Endometrial microvascular endothelial cells (primary cell): ENCODE results near the gene CCDC110. TPM values are rescaled to one million over a fixed set of nuclear protein-coding genes. Genes with fewer than 3 reads are reported as not detected.

Experiments used
- in situ Hi-C: cut with HindIII; loops from 2 replicates; pipeline ENCODE4 v1.10.0; 2017; ENCODE audit warnings: low sequenced_read_pairs, low pct_unique_long_range_greater_than_20kb; ENCODE audit errors: inconsistent ontology term
- total RNA-seq: library from RNA; depleted of rRNA; stranded (reverse); fragments of >200 nt; gene quantifications from one replicate; pipeline ENCODE4 v1.2.3, GENCODE V29; 2015; ENCODE audit errors: inconsistent ontology term

The CCDC110 gene
- total RNA-seq, 1 donor from 2014 or later = not detected

- in situ Hi-C loops = no loop called here
Measured at GRCh38 chr4:185429660-185430059, 41.9 kb downstream of the CCDC110 start.

- in situ Hi-C loops = no loop called here
Measured at GRCh38 chr4:185426960-185427688, 44.4 kb downstream of the CCDC110 start.

- in situ Hi-C loops = no loop called here
Measured at GRCh38 chr4:185425647-185426352, 45.7 kb downstream of the CCDC110 start, which contains the start of gene UFSP2. UFSP2 (minus strand) TSS chr4:185425964; CDS start chr4:185425868, 96 bp downstream.

- in situ Hi-C loops = no loop called here
Measured at GRCh38 chr4:185424905-185425646, 46.5 kb downstream of the CCDC110 start.

GRCh38 chr4:185421366-185422124, 50.0 kb downstream of the CCDC110 start:
- in situ Hi-C loops = no loop called here

GRCh38 chr4:185416955-185417354, 54.6 kb downstream of the CCDC110 start:
- in situ Hi-C loops = no loop called here

- in situ Hi-C loops = no loop called here
Measured at GRCh38 chr4:185412412-185412811, 59.1 kb downstream of the CCDC110 start.

GRCh38 chr4:185411849-185412248, 59.7 kb downstream of the CCDC110 start:
- in situ Hi-C loops = no loop called here

- in situ Hi-C loops = no loop called here
Measured at GRCh38 chr4:185408432-185408831, 63.1 kb downstream of the CCDC110 start.

- in situ Hi-C loops = no loop called here
Measured at GRCh38 chr4:185405296-185405999, 66.1 kb downstream of the CCDC110 start.

GRCh38 chr4:185404031-185404430, 67.5 kb downstream of the CCDC110 start:
- in situ Hi-C loops = no loop called here

- in situ Hi-C loops = no loop called here
Measured at GRCh38 chr4:185399466-185399865, 72.1 kb downstream of the CCDC110 start.

GRCh38 chr4:185398618-185399017, 72.9 kb downstream of the CCDC110 start:
- in situ Hi-C loops = no loop called here

- in situ Hi-C loops = no loop called here
Measured at GRCh38 chr4:185396724-185397385, 74.7 kb downstream of the CCDC110 start, which contains the start of gene ANKRD37. ANKRD37 (plus strand) TSS chr4:185396841; CDS start chr4:185396924, 83 bp downstream.

- in situ Hi-C loops = no loop called here
Measured at GRCh38 chr4:185395956-185396723, 75.4 kb downstream of the CCDC110 start.

GRCh38 chr4:185395238-185395955, 76.1 kb downstream of the CCDC110 start, which contains the start of gene LRP2BP:
LRP2BP (minus strand) TSS chr4:185395924; CDS start chr4:185378186, 17,738 bp downstream.
- in situ Hi-C loops = no loop called here
